Gastrocnemius medialis (tissue), 4 donors: ENCODE data around the gene PRR19.

Experiments
- CTCF ChIP-seq, 5 experiments: fragments of 450-650 bp in 3 of 5; fragments of 200-600 bp in 2 of 5; sonication (generic) in 2 of 5; IDR thresholded peaks in 4 of 5; conservative IDR thresholded peaks in 1 of 5; 1 replicate in 4 of 5; 2 replicates in 1 of 5; pipeline ENCODE4 v1.5.1; 2016 to 2019; ENCODE audit warnings: antibody characterized with exemption in 5 of 5, mild to moderate bottlenecking in 3 of 5, moderate library complexity in 3 of 5
- POLR2A ChIP-seq, 2 donors: fragments of 450-650 bp; IDR thresholded peaks; one replicate each; pipeline ENCODE4 v1.6.1; 2017; ENCODE audit warnings: antibody characterized with exemption in 2 of 2, mild to moderate bottlenecking in 2 of 2, moderate library complexity in 2 of 2

DNA sequence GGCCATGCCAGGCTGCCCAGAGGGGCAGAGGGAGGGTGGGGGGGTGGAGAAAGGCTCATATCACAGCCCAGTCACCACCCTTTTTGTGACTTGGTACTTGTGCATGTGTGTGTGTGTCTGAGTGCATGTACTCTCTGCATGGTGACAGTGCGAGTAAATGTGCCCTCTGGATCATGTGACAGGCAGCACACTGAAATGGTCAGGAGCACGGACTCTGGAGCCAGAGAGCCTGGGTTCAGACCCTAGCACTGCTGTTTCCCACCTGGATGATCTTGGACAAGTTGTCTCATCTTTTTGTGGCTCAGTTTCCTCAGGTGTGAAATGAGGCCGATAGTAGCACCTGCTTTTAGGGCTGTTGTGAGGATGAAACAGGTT, 30.9 kb upstream of the PRR19 start:
- no peak for TF ChIP-seq CTCF (IDR thresholded peaks at IDR 0.05 in 4 of 5, conservative IDR thresholded peaks at IDR 0.05 in 1 of 5)
- no peak for TF ChIP-seq POLR2A (IDR thresholded peaks at IDR 0.05)
